Left ventricle myocardium inferior (tissue), 1 donor: Measurements from ENCODE around the gene NAA10. TPM values are rescaled to one million over a fixed set of nuclear protein-coding genes. Genes with fewer than 3 reads are reported as not detected.

Experiments used
- DNase-seq: peaks from one replicate; pipeline ENCODE4 v3.0.0-alpha.2; 2020
- H3K27ac ChIP-seq: fragments of 200-600 bp; replicated peaks from 2 replicates; pipeline ENCODE4 v1.8.0; 2021
- H3K27me3 ChIP-seq: fragments of 200-600 bp; 2 replicates; pipeline ENCODE4 v1.8.0; 2021; ENCODE audit warnings: low read depth
- H3K36me3 ChIP-seq: fragments of 200-600 bp; 2 replicates; pipeline ENCODE4 v1.8.0; 2021
- H3K4me1 ChIP-seq: fragments of 200-600 bp; 2 replicates; pipeline ENCODE4 v1.8.0; 2021
- H3K4me3 ChIP-seq: fragments of 200-600 bp; 2 replicates; pipeline ENCODE4 v1.8.0; 2021; ENCODE audit warnings: mild to moderate bottlenecking, moderate library complexity
- H3K9me3 ChIP-seq: fragments of 200-600 bp; replicated peaks from 2 replicates; pipeline ENCODE4 v1.8.0; 2021
- intact Hi-C: fragments of 100-400 bp; cut with micrococcal nuclease; formaldehyde crosslinking; loops from one replicate; pipeline ENCODE4 v1.11.0; 2022
- total RNA-seq: library from RNA; stranded (reverse); fragmentation: NEBNext Ultra II Directional; extraction: Animal tissue kit (Norgen Biotek cat#: 25700); gene quantifications from one replicate; pipeline ENCODE4 v1.2.1, GENCODE V29; 2021
- TF ChIP-seq, protein P1 (sequence below): fragments of 200-600 bp; IDR thresholded peaks from 2 replicates; pipeline ENCODE4 v1.8.0; 2021; ENCODE audit warnings: antibody characterized with exemption, mild to moderate bottlenecking, borderline replicate concordance
- donor health status: DM: no; HTN: yes; CAD: no; lungs with severe emphysema.

NAA10 gene
- total RNA-seq, 1 donor from 2014 or later, result 67.1 TPM

GRCh38 chrX:153883163-153883843 lies 51.5 kb downstream of the NAA10 start:
- peaks cover 83% of the 10 kb centered on the region for H3K27me3 ChIP-seq
- no peaks in the 10 kb centered on the region for H3K36me3 ChIP-seq
- TF ChIP-seq, protein P1, sequence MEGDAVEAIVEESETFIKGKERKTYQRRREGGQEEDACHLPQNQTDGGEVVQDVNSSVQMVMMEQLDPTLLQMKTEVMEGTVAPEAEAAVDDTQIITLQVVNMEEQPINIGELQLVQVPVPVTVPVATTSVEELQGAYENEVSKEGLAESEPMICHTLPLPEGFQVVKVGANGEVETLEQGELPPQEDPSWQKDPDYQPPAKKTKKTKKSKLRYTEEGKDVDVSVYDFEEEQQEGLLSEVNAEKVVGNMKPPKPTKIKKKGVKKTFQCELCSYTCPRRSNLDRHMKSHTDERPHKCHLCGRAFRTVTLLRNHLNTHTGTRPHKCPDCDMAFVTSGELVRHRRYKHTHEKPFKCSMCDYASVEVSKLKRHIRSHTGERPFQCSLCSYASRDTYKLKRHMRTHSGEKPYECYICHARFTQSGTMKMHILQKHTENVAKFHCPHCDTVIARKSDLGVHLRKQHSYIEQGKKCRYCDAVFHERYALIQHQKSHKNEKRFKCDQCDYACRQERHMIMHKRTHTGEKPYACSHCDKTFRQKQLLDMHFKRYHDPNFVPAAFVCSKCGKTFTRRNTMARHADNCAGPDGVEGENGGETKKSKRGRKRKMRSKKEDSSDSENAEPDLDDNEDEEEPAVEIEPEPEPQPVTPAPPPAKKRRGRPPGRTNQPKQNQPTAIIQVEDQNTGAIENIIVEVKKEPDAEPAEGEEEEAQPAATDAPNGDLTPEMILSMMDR, result no peak
- H3K9me3 ChIP-seq, result no peaks in the 10 kb centered on the region
- no peak overlapping the region for H3K4me3 ChIP-seq
- no peak overlapping the region for H3K27ac ChIP-seq
- no peak for DNase-seq
- intact Hi-C loops, result no loop called here
- peaks cover 5% of the 10 kb centered on the region for H3K4me1 ChIP-seq

DNA sequence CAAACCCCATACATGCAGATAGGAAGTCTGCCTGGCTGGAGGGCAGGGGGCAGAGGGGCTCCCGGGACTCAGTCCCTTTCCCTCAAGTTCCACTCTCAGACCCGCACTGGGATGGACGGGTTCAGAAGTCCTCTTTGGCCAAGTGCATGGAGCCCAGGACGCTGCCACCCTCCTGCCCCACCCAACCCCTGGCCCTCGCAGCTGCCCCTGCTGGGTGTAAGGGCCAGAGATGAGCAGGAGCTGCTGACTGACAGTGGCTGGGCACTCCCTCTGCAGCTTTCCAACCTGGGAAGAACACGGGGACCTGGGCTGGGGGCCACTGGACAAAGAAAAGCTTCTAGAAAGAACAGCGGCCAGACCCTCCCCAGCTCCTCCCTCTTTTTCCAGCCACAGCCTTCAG lies 52.3 kb downstream of the NAA10 start:
- TF ChIP-seq, protein P1, result no peak
- intact Hi-C loops, result no loop called here
- H3K36me3 ChIP-seq, result no peaks in the 10 kb centered on the region
- peaks cover 5% of the 10 kb centered on the region for H3K4me1 ChIP-seq
- H3K27ac ChIP-seq, result no peak overlapping the region
- DNase-seq, result no peak
- no peaks in the 10 kb centered on the region for H3K9me3 ChIP-seq
- peaks cover 90% of the 10 kb centered on the region for H3K27me3 ChIP-seq
- no peak overlapping the region for H3K4me3 ChIP-seq

GRCh38 chrX:153882086-153882498 lies 52.7 kb downstream of the NAA10 start:
- Histone ChIP-seq H3K4me3 (no peak overlapping the region), H3K4me1 (peaks cover 5% of the 10 kb centered on the region), H3K27me3 (peaks cover 93% of the 10 kb centered on the region), H3K9me3 (no peaks in the 10 kb centered on the region), H3K36me3 (no peaks in the 10 kb centered on the region), H3K27ac (no peak overlapping the region)
- TF ChIP-seq, protein P1, result no peak
- intact Hi-C loops, result no loop called here
- DNase-seq, result no peak

DNA sequence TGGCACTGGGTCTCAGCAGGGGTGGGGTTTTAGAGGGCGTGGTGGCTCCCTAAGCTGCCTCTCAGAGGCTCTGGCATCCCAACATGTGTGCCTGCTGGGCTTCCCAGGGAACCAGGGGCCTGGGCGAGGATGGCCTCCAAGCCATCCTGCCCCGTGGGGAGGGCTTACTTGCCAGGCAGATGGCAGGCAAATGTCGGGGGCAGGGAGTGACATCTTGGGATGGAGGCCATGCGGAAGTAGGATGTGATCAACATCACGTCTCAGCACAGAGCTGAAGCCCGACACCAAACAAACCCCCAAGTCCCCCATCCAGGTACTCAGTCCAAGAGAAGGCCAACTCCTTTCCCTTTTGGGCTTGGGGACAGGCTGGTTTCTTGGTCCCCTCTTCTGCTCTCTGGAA lies 53.6 kb downstream of the NAA10 start:
- Histone ChIP-seq H3K27me3 (peaks cover 92% of the 10 kb centered on the region), H3K4me3 (no peak overlapping the region), H3K4me1 (peaks cover 5% of the 10 kb centered on the region), H3K9me3 (no peaks in the 10 kb centered on the region), H3K27ac (no peak overlapping the region), H3K36me3 (no peaks in the 10 kb centered on the region)
- intact Hi-C loops, result no loop called here
- no peak for DNase-seq
- TF ChIP-seq, protein P1, result no peak

GRCh38 chrX:153880440-153880815 lies 54.4 kb downstream of the NAA10 start:
- Histone ChIP-seq H3K9me3 (no peaks in the 10 kb centered on the region), H3K27me3 (peaks cover 90% of the 10 kb centered on the region), H3K4me1 (peaks cover 4% of the 10 kb centered on the region), H3K4me3 (no peak overlapping the region), H3K36me3 (no peaks in the 10 kb centered on the region), H3K27ac (no peak overlapping the region)
- TF ChIP-seq, protein P1, result no peak
- DNase-seq, result no peak
- intact Hi-C loops, result no loop called here
